A673 (cell line): Measurements from ENCODE around the gene DOCK1. TPM values are rescaled to one million over a fixed set of nuclear protein-coding genes. Genes with fewer than 3 reads are reported as not detected.

Experiments used
- BruUV-seq: library from RNA; stranded (reverse); fragments of 400-500 nt; replicated peaks from 2 replicates; lab custom pipeline; 2021; lab: Mats Ljungman, UMichigan
- CTCF ChIA-PET: fragments of 300-600 bp; sonication (Branson Sonifier 250); formaldehyde crosslinking; loops from one replicate; lab custom pipeline; 2022; ENCODE audit warnings: antibody characterized with exemption; lab: Charles Lee
- POLR2A ChIA-PET: fragments of 300-600 bp; sonication (Branson Sonifier 250); formaldehyde crosslinking; loops from one replicate; lab custom pipeline; 2022; ENCODE audit warnings: antibody characterized with exemption; ENCODE audit not compliant: low non-redundant PET; lab: Charles Lee
- DNase-seq: peaks from one replicate; pipeline ENCODE4 v3.0.0-alpha.2; 2015; ENCODE audit warnings: low spot score
- H3K27ac ChIP-seq: fragments of 200-600 bp; sonication (generic); 2 replicates; pipeline ENCODE4 v1.5.1; 2016; ENCODE audit warnings: mixed run types, low read depth, mild to moderate bottlenecking, mixed read lengths, antibody characterized with exemption, low read length; ENCODE audit not compliant: poor library complexity, severe bottlenecking
- H3K27me3 ChIP-seq: fragments of 200-600 bp; sonication (generic); replicated peaks from 2 replicates; pipeline ENCODE4 v1.6.1; 2017; ENCODE audit warnings: mixed run types, low read depth, mild to moderate bottlenecking, mixed read lengths, antibody characterized with exemption, low read length; ENCODE audit not compliant: insufficient read depth, poor library complexity
- H3K36me3 ChIP-seq: fragments of 200-600 bp; sonication (generic); 2 replicates; pipeline ENCODE4 v1.6.1; 2016; ENCODE audit warnings: mixed run types, mild to moderate bottlenecking, mixed read lengths, antibody characterized with exemption, low read length; ENCODE audit not compliant: insufficient read depth, poor library complexity, severe bottlenecking
- H3K4me1 ChIP-seq: fragments of 200-600 bp; sonication (generic); 2 replicates; pipeline ENCODE4 v1.6.1; 2017; ENCODE audit warnings: mixed run types, mild to moderate bottlenecking, mixed read lengths, antibody characterized with exemption, low read length; ENCODE audit not compliant: insufficient read depth, poor library complexity, severe bottlenecking
- H3K4me3 ChIP-seq: fragments of 200-600 bp; sonication (generic); 2 replicates; pipeline ENCODE4 v1.5.1; 2016; ENCODE audit warnings: low read depth, mixed run types, mild to moderate bottlenecking, mixed read lengths, low read length; ENCODE audit not compliant: poor library complexity, severe bottlenecking
- H3K9me3 ChIP-seq: fragments of 200-600 bp; sonication (generic); 2 replicates; pipeline ENCODE4 v1.6.1; 2016; ENCODE audit warnings: mixed run types, low read depth, mild to moderate bottlenecking, mixed read lengths, antibody characterized with exemption, low read length; ENCODE audit not compliant: poor library complexity, severe bottlenecking
- EZH2 ChIP-seq: fragments of 200-600 bp; sonication (generic); IDR thresholded peaks from 2 replicates; pipeline ENCODE4 v1.6.1; 2017; ENCODE audit warnings: borderline replicate concordance, low read depth, mild to moderate bottlenecking, mixed read lengths, antibody characterized with exemption, low read length; ENCODE audit not compliant: poor library complexity, severe bottlenecking
- intact Hi-C: fragments of 100-400 bp; cut with micrococcal nuclease; formaldehyde crosslinking; loops from one replicate; pipeline ENCODE4 v1.10.0; 2022; ENCODE audit not compliant: unreplicated experiment
- total RNA-seq: library from RNA; stranded (reverse); gene quantifications from 2 replicates; pipeline ENCODE4 v1.2.3, GENCODE V29; 2021
- TF ChIP-seq, protein P1 (sequence below): fragments of 300-800, 200-600 bp; sonication (generic); conservative IDR thresholded peaks from 2 replicates; pipeline ENCODE4 v1.5.1; 2017; ENCODE audit warnings: low read depth, mild to moderate bottlenecking, antibody characterized with exemption, low read length, moderate library complexity, mixed read lengths

The DOCK1 gene
- total RNA-seq, 1 experiment from 2014 or later = 30.7 TPM

DNA sequence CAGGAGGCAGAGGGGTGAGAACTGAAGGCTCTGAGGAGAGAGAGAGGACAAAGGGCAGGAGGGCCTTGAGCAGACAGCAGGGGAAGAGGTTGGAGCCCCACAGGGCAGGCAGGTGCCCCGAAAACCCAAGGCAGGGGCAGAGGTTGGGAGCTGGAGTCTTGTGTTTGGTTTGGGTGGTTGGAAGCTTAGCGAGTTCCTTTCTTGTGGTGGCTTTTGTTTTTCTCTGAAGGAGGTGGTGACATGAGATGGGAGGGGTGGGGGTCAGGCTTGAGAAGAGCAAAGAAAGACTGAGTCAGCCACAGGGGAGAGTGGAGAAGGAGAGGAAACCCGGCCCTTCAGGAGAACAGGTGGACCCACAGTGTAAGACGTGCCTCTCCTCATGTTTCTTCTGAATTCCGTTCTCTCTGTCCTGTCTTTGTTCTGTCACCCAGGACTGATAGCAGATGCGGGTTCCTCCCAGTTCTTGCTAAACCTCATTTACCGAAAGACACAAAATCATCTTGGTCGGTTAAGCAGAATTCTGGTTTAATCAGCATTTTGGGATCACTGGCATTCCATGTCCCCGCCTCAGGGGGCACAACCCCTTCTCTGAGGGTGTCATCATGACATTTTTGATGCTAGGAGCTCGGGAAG, 195.9 kb downstream of the DOCK1 start:
- ChIA-PET POLR2A (no interaction called here), CTCF (no interaction called here)
- Histone ChIP-seq H3K36me3 (no peaks in the 10 kb centered on the region), H3K27ac (no peak overlapping the region), H3K27me3 (no peaks in the 10 kb centered on the region), H3K9me3 (no peaks in the 10 kb centered on the region), H3K4me1 (no peaks in the 10 kb centered on the region), H3K4me3 (no peak overlapping the region)
- intact Hi-C loops = no loop called here
- TF ChIP-seq, protein P1, sequence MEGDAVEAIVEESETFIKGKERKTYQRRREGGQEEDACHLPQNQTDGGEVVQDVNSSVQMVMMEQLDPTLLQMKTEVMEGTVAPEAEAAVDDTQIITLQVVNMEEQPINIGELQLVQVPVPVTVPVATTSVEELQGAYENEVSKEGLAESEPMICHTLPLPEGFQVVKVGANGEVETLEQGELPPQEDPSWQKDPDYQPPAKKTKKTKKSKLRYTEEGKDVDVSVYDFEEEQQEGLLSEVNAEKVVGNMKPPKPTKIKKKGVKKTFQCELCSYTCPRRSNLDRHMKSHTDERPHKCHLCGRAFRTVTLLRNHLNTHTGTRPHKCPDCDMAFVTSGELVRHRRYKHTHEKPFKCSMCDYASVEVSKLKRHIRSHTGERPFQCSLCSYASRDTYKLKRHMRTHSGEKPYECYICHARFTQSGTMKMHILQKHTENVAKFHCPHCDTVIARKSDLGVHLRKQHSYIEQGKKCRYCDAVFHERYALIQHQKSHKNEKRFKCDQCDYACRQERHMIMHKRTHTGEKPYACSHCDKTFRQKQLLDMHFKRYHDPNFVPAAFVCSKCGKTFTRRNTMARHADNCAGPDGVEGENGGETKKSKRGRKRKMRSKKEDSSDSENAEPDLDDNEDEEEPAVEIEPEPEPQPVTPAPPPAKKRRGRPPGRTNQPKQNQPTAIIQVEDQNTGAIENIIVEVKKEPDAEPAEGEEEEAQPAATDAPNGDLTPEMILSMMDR = no peak
- TF ChIP-seq EZH2 = no peak
- BruUV-seq = no TSS peak
- DNase-seq = no peak

DNA sequence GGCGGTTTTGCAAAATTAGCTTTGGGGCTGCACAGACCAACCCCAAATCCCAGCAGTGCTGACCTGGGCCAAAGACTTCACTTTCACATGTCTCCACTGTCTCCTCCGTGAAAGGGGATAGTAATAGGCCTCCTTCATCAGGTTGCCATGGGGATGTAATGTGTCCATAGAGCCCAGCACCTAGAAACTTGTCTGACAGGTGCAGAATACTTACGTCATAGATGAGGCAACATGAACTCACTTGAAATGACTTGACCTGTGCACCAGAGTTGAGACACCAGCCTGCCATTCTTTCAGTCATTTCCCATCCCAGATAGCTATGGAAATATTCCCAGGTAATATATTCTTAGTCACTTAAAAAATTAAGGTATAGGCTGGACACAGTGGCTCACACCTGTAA, 196.9 kb downstream of the DOCK1 start:
- Histone ChIP-seq H3K27ac (no peak overlapping the region), H3K4me3 (no peak overlapping the region), H3K36me3 (no peaks in the 10 kb centered on the region), H3K9me3 (no peaks in the 10 kb centered on the region), H3K27me3 (no peaks in the 10 kb centered on the region), H3K4me1 (no peaks in the 10 kb centered on the region)
- no peak for DNase-seq
- POLR2A ChIA-PET = no interaction called here
- no TSS peak for BruUV-seq
- CTCF ChIA-PET = no interaction called here
- intact Hi-C loops = no loop called here
- TF ChIP-seq EZH2 = no peak
- TF ChIP-seq, protein P1 = no peak

DNA sequence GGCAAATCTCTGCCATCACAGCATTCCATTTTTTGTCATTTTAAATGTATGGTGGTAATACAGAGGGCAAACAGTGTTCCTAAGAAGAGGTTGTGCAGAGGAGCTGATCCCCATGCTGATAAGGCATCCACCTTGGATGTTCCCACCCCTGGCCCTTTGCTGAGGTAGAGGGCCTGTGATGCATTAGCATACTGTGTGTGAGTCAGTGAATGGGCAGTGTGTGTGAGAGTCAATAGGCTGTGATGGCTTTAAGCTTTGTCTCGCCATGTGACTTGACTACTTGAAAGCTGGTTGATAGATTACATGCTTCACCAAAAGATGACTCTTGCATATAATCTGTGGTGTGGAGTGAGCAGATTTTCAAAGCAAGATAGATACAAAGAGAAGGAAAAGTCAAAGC, 209.9 kb downstream of the DOCK1 start:
- ChIA-PET CTCF (no interaction called here), POLR2A (no interaction called here)
- Histone ChIP-seq H3K9me3 (no peaks in the 10 kb centered on the region), H3K27ac (no peak overlapping the region), H3K36me3 (no peaks in the 10 kb centered on the region), H3K4me3 (no peak overlapping the region), H3K4me1 (no peaks in the 10 kb centered on the region), H3K27me3 (no peaks in the 10 kb centered on the region)
- TF ChIP-seq, protein P1 = no peak
- TF ChIP-seq EZH2 = no peak
- no TSS peak for BruUV-seq
- intact Hi-C loops = no loop called here
- no peak for DNase-seq
